BE2C (cell line): ENCODE results near the gene CDK5RAP2.

Source experiments
- DNase-seq: peaks from one replicate; pipeline ENCODE4 v3.0.0-alpha.2; 2020
- H3K27me3 ChIP-seq: fragments of 250-450 bp; sonication (Bioruptor Pico); 2 replicates; pipeline ENCODE4 v1.5.1; 2020; ENCODE audit warnings: mild to moderate bottlenecking
- H3K36me3 ChIP-seq: fragments of 250-450 bp; sonication (Bioruptor Pico); 2 replicates; pipeline ENCODE4 v1.5.1; 2020; ENCODE audit warnings: mild to moderate bottlenecking
- H3K4me1 ChIP-seq: fragments of 250-450 bp; sonication (Bioruptor Pico); 2 replicates; pipeline ENCODE4 v1.5.1; 2020
- H3K4me3 ChIP-seq: 2 replicates; pipeline ENCODE4 v1.5.1; 2011; ENCODE audit warnings: low read depth, low read length
- H3K9me3 ChIP-seq: fragments of 250-450 bp; sonication (Bioruptor Pico); 2 replicates; pipeline ENCODE4 v1.5.1; 2020
- TF ChIP-seq, protein P1 (sequence below): IDR thresholded peaks from 2 replicates; pipeline ENCODE4 v1.5.1; 2012; ENCODE audit warnings: mild to moderate bottlenecking, low read depth, low read length

CDK5RAP2 gene

DNA sequence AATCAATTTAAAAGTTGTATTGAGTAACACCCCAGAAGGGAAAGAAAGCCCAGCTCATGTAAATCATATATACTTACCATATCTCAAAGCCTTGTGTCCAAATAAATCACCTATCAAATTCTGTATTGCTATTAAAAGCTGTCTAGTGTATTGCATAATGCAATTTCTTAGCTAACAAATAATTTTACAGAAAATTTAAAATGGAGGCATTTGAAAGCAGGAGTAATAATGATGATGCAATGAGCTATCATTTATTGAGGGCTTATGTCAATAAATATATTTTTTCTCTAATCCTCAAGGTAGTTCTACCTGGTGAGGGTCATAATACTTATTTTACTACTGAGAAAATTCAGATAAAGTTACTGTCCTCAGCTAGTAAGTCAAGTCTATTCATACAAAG, 42.8 kb upstream of the CDK5RAP2 start:
- no peaks in the 10 kb centered on the region; the same call in 1 of the 2 replicates for H3K4me1 ChIP-seq
- no peaks in the 10 kb centered on the region for H3K27me3 ChIP-seq
- H3K9me3 ChIP-seq: no peaks in the 10 kb centered on the region
- DNase-seq: no peak
- H3K36me3 ChIP-seq: no peaks in the 10 kb centered on the region
- H3K4me3 ChIP-seq: no peak overlapping the region
- TF ChIP-seq, protein P1, sequence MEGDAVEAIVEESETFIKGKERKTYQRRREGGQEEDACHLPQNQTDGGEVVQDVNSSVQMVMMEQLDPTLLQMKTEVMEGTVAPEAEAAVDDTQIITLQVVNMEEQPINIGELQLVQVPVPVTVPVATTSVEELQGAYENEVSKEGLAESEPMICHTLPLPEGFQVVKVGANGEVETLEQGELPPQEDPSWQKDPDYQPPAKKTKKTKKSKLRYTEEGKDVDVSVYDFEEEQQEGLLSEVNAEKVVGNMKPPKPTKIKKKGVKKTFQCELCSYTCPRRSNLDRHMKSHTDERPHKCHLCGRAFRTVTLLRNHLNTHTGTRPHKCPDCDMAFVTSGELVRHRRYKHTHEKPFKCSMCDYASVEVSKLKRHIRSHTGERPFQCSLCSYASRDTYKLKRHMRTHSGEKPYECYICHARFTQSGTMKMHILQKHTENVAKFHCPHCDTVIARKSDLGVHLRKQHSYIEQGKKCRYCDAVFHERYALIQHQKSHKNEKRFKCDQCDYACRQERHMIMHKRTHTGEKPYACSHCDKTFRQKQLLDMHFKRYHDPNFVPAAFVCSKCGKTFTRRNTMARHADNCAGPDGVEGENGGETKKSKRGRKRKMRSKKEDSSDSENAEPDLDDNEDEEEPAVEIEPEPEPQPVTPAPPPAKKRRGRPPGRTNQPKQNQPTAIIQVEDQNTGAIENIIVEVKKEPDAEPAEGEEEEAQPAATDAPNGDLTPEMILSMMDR: no peak

DNA sequence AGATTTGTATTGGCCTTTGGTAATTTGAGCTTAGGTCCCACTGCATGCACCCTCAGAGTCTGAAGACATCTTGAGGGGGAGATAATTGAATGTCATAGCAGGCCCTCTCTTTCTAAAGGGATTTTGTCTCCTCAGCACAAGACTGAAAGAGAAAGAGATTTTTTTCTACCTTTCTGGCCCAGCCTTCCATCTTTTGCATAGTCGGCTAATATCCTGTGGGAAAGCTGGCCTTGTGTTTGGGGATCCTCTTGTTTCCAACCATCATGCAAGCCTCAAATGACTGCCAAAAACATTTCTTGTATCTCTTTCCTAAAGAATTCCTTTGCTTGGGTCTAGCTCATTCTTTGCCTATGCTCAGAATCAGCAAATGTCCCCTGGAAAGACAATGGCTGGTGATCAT, 42.0 kb upstream of the CDK5RAP2 start:
- Histone ChIP-seq H3K27me3 (no peaks in the 10 kb centered on the region), H3K9me3 (no peaks in the 10 kb centered on the region), H3K4me1 (no peaks in the 10 kb centered on the region; the same call in 1 of the 2 replicates), H3K36me3 (no peaks in the 10 kb centered on the region), H3K4me3 (no peak overlapping the region)
- TF ChIP-seq, protein P1: no peak
- DNase-seq: no peak

GRCh38 chr9:120619751-120620655, 40.0 kb upstream of the CDK5RAP2 start:
- TF ChIP-seq, protein P1: peak; percentile 93
- no peaks in the 10 kb centered on the region for H3K9me3 ChIP-seq
- no peaks in the 10 kb centered on the region for H3K36me3 ChIP-seq
- no peak overlapping the region for H3K4me3 ChIP-seq
- H3K27me3 ChIP-seq: no peaks in the 10 kb centered on the region
- DNase-seq: peak; percentile 67
- no peaks in the 10 kb centered on the region; the same call in 1 of the 2 replicates for H3K4me1 ChIP-seq

GRCh38 chr9:120616966-120617935, 37.3 kb upstream of the CDK5RAP2 start:
- Histone ChIP-seq H3K4me1 (no peaks in the 10 kb centered on the region; the same call in 1 of the 2 replicates), H3K27me3 (no peaks in the 10 kb centered on the region), H3K9me3 (no peaks in the 10 kb centered on the region), H3K4me3 (no peak overlapping the region), H3K36me3 (no peaks in the 10 kb centered on the region)
- no peak for DNase-seq
- TF ChIP-seq, protein P1: no peak

DNA sequence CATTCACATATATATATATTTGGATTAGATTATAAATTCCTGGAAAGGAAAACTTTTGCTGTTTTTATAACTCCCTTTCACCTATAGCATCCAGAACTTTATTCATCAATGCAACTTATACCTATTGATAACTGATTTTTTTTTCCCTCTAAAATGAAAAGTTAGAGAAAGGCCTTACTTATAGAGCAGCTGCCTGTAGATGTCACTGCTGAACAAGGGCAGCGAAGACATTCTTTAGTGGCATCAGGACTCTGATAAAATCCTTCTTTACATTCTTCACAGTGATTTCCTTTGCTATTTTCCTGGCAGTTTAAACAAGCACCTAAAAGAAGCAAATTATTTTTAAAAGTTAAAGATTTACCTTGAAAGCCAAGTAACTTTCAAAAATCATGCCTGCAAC, 32.3 kb upstream of the CDK5RAP2 start:
- Histone ChIP-seq H3K4me3 (no peak overlapping the region), H3K36me3 (no peaks in the 10 kb centered on the region), H3K4me1 (no peaks in the 10 kb centered on the region), H3K9me3 (no peaks in the 10 kb centered on the region), H3K27me3 (no peaks in the 10 kb centered on the region)
- no peak for DNase-seq
- TF ChIP-seq, protein P1: peak; percentile 50
